HL-60 (cell line): ENCODE data around the gene C6orf52.

ENCODE experiments used
- CTCF ChIP-seq: IDR thresholded peaks from one replicate; pipeline ENCODE4 v1.5.1; 2011; ENCODE audit warnings: low read length, control low read depth, inconsistent platforms; ENCODE audit not compliant: insufficient read depth
- GABPA ChIP-seq: IDR thresholded peaks from 2 replicates; pipeline ENCODE4 v1.6.1; 2012; ENCODE audit warnings: low read depth
- POLR2AphosphoS5 ChIP-seq: IDR thresholded peaks from 2 replicates; pipeline ENCODE4 v1.6.1; 2012; ENCODE audit warnings: low read depth
- REST ChIP-seq: IDR thresholded peaks from 2 replicates; pipeline ENCODE4 v1.6.1; 2012; ENCODE audit warnings: low read depth; ENCODE audit not compliant: insufficient replicate concordance

- TF ChIP-seq POLR2AphosphoS5: no peak
- no peak for TF ChIP-seq CTCF
- TF ChIP-seq REST: peak; percentile 80
- TF ChIP-seq GABPA: no peak
Observed at GRCh38 chr6:10743515-10743914, 49.1 kb upstream of the C6orf52 start.
